Neuronal stem cell (in vitro differentiated cells): ENCODE data around the gene RBM4.

Source experiments
- DNase-seq: peaks from one replicate; pipeline ENCODE4 v3.0.0-alpha.2; 2013; ENCODE audit warnings: low spot score
- H2AFZ ChIP-seq: one replicate; pipeline ENCODE4 v1.6.1; 2013; ENCODE audit warnings: mild to moderate bottlenecking, low read length, inconsistent platforms
- H2AK5ac ChIP-seq: 2 replicates; pipeline ENCODE4 v1.6.1; 2013; ENCODE audit warnings: low read depth, mild to moderate bottlenecking, inconsistent platforms, low read length, moderate library complexity, mixed read lengths
- H2BK120ac ChIP-seq: 2 replicates; pipeline ENCODE4 v1.6.1; 2013; ENCODE audit warnings: low read depth, mild to moderate bottlenecking, inconsistent platforms, low read length, moderate library complexity, mixed read lengths
- H2BK12ac ChIP-seq: one replicate; pipeline ENCODE4 v1.6.1; 2013; ENCODE audit warnings: low read length, inconsistent platforms
- H2BK15ac ChIP-seq: 2 replicates; pipeline ENCODE4 v1.6.1; 2013; ENCODE audit warnings: mild to moderate bottlenecking, low read length, inconsistent platforms, mixed read lengths
- H2BK5ac ChIP-seq: one replicate; pipeline ENCODE4 v1.6.1; 2013; ENCODE audit warnings: inconsistent platforms, mild to moderate bottlenecking, low read length, moderate library complexity
- H3K14ac ChIP-seq: one replicate; pipeline ENCODE4 v1.6.1; 2013; ENCODE audit warnings: low read length, inconsistent platforms
- H3K18ac ChIP-seq: 2 replicates; pipeline ENCODE4 v1.6.1; 2013; ENCODE audit warnings: low read length, inconsistent platforms
- H3K23ac ChIP-seq: 2 replicates; pipeline ENCODE4 v1.6.1; 2013; ENCODE audit warnings: low read depth, mild to moderate bottlenecking, mixed read lengths, low read length, inconsistent platforms; ENCODE audit not compliant: poor library complexity
- H3K27ac ChIP-seq: replicated peaks from 3 replicates; pipeline ENCODE4 v1.5.1; 2013; ENCODE audit warnings: low read length, inconsistent platforms
- H3K27me3 ChIP-seq, 3 experiments: 2 replicates each; pipeline ENCODE4 v1.6.1; 2013; ENCODE audit warnings: low read length in 3 of 3, mild to moderate bottlenecking in 2 of 3, inconsistent platforms in 1 of 3, low read depth in 1 of 3, mixed read lengths in 1 of 3, moderate library complexity in 1 of 3; ENCODE audit not compliant: control insufficient read depth in 3 of 3, insufficient read depth in 3 of 3
- H3K36me3 ChIP-seq, 2 donors: replicated peaks in 1 of 2; 2 replicates each; pipeline ENCODE4 v1.6.1; 2013; ENCODE audit warnings: low read length in 2 of 2; ENCODE audit not compliant: control insufficient read depth in 2 of 2, insufficient read depth in 2 of 2
- H3K4ac ChIP-seq: 2 replicates; pipeline ENCODE4 v1.6.1; 2013; ENCODE audit warnings: inconsistent platforms, mild to moderate bottlenecking, low read length, moderate library complexity
- H3K4me1 ChIP-seq, 2 donors: 1 replicate in 1 of 2; 2 replicates in 1 of 2; pipeline ENCODE4 v1.6.1; 2013; ENCODE audit warnings: low read length in 2 of 2, low read depth in 1 of 2; ENCODE audit not compliant: control insufficient read depth in 2 of 2, insufficient read depth in 1 of 2
- H3K4me2 ChIP-seq: one replicate; pipeline ENCODE4 v1.6.1; 2013; ENCODE audit warnings: mild to moderate bottlenecking, low read length, inconsistent platforms; ENCODE audit not compliant: insufficient read depth, poor library complexity, severe bottlenecking
- H3K4me3 ChIP-seq, 2 donors: 2 replicates each; pipeline ENCODE4 v1.5.1; 2013; ENCODE audit warnings: low read length in 2 of 2, mild to moderate bottlenecking in 2 of 2, inconsistent platforms in 1 of 2, moderate library complexity in 1 of 2
- H3K79me1 ChIP-seq: one replicate; pipeline ENCODE4 v1.6.1; 2013; ENCODE audit warnings: low read depth, mild to moderate bottlenecking, inconsistent platforms, low read length, moderate library complexity
- H3K9ac ChIP-seq: one replicate; pipeline ENCODE4 v1.6.1; 2013; ENCODE audit warnings: mild to moderate bottlenecking, low read depth, low read length, inconsistent platforms; ENCODE audit not compliant: poor library complexity
- H3K9me3 ChIP-seq, 2 donors: replicated peaks in 1 of 2; 2 replicates each; pipeline versions ENCODE3 to v1.6.1; 2013; ENCODE audit warnings: low read length in 2 of 2, mild to moderate bottlenecking in 2 of 2, inconsistent platforms in 1 of 2, low read depth in 1 of 2, mixed read lengths in 1 of 2, moderate library complexity in 1 of 2; ENCODE audit not compliant: control insufficient read depth in 2 of 2, insufficient read depth in 1 of 2
- H4K8ac ChIP-seq: one replicate; pipeline ENCODE4 v1.6.1; 2013; ENCODE audit warnings: low read depth, mild to moderate bottlenecking, inconsistent platforms, low read length, moderate library complexity
- H4K91ac ChIP-seq: one replicate; pipeline ENCODE4 v1.6.1; 2013; ENCODE audit warnings: low read length, low read depth, mild to moderate bottlenecking, inconsistent platforms; ENCODE audit not compliant: poor library complexity
- WGBS, 2 donors: extraction: QIAGEN DNeasy Blood & Tissue Kit; methylation state at CpG; one replicate each; pipeline ENCODE4 v1.1.7; 2013; ENCODE audit warnings: missing lambda C conversion rate in 2 of 2, mixed read lengths in 1 of 2; ENCODE audit not compliant: insufficient read length in 2 of 2, insufficient replicate concordance in 1 of 2; ENCODE audit errors: extremely low coverage in 2 of 2; 5-methylcytosine and 5-hydroxymethylcytosine counted together

RBM4 gene

GRCh38 chr11:66689661-66690590, 51.4 kb downstream of the RBM4 start:
- WGBS, 2 donors: no CpG with 5 or more reads among the region's 32 CpGs
- H3K36me3 ChIP-seq: peaks cover 68 to 88% of the 10 kb centered on the region in 2 donors
- no peaks in the 10 kb centered on the region for H3K4me1 ChIP-seq
- no peak for DNase-seq
- H3K23ac ChIP-seq: no peak overlapping the region
- peaks cover 0 to 2% of the 10 kb centered on the region in 2 donors for H3K9me3 ChIP-seq
- no peak overlapping the region for H3K14ac ChIP-seq
- no peak overlapping the region for H4K8ac ChIP-seq
- no peaks in the 10 kb centered on the region for H3K27me3 ChIP-seq
- peak overlapping the region; percentile 50 for H3K9ac ChIP-seq
- H2BK5ac ChIP-seq: peak overlapping the region; percentile 75
- H2BK12ac ChIP-seq: no peak overlapping the region
- no peak overlapping the region for H3K4me3 ChIP-seq
- no peak overlapping the region for H3K4me2 ChIP-seq
- no peak overlapping the region for H4K91ac ChIP-seq
- no peak overlapping the region for H3K18ac ChIP-seq
- H2BK15ac ChIP-seq: no peak overlapping the region
- no peak overlapping the region for H3K4ac ChIP-seq
- peaks cover 5% of the 10 kb centered on the region for H3K79me1 ChIP-seq
- no peak overlapping the region for H3K27ac ChIP-seq
- H2BK120ac ChIP-seq: no peak overlapping the region
- H2AFZ ChIP-seq: no peak overlapping the region
- H2AK5ac ChIP-seq: no peak overlapping the region

GRCh38 chr11:66691311-66691980, 52.9 kb downstream of the RBM4 start:
- H2BK5ac ChIP-seq: no peak overlapping the region
- no CpG with 5 or more reads among the region's 38 CpGs for WGBS, 2 donors
- H2BK15ac ChIP-seq: no peak overlapping the region
- H3K9me3 ChIP-seq: peaks cover 0 to 2% of the 10 kb centered on the region in 2 donors
- H3K9ac ChIP-seq: no peak overlapping the region
- peak overlapping the region; percentile 82 for H4K8ac ChIP-seq
- no peaks in the 10 kb centered on the region for H3K4me1 ChIP-seq
- no peak for DNase-seq
- peaks cover 5% of the 10 kb centered on the region for H3K79me1 ChIP-seq
- H2AFZ ChIP-seq: no peak overlapping the region
- H3K18ac ChIP-seq: no peak overlapping the region
- H4K91ac ChIP-seq: no peak overlapping the region
- H3K4ac ChIP-seq: no peak overlapping the region
- no peak overlapping the region for H2AK5ac ChIP-seq
- no peak overlapping the region for H3K4me3 ChIP-seq
- H3K14ac ChIP-seq: peak overlapping the region; percentile 71
- no peak overlapping the region for H3K4me2 ChIP-seq
- H2BK120ac ChIP-seq: no peak overlapping the region
- H3K27ac ChIP-seq: no peak overlapping the region
- peak overlapping the region; percentile 73 for H2BK12ac ChIP-seq
- peaks cover 63 to 83% of the 10 kb centered on the region in 2 donors for H3K36me3 ChIP-seq
- peak overlapping the region; percentile 93 for H3K23ac ChIP-seq
- H3K27me3 ChIP-seq: no peaks in the 10 kb centered on the region

- Histone ChIP-seq H4K91ac (no peak overlapping the region), H3K36me3 (peaks cover 61 to 84% of the 10 kb centered on the region in 2 donors), H4K8ac (no peak overlapping the region), H3K27me3 (no peaks in the 10 kb centered on the region), H3K9me3 (peaks cover 0 to 4% of the 10 kb centered on the region in 2 donors), H3K9ac (peak overlapping the region; percentile 76), H3K4me3 (no peak overlapping the region), H2BK15ac (no peak overlapping the region), H3K23ac (no peak overlapping the region), H3K18ac (no peak overlapping the region), H2BK12ac (no peak overlapping the region), H3K79me1 (peaks cover 5% of the 10 kb centered on the region), H3K4me1 (no peaks in the 10 kb centered on the region), H2AK5ac (no peak overlapping the region), H2BK120ac (no peak overlapping the region), H2AFZ (no peak overlapping the region), H3K14ac (no peak overlapping the region), H2BK5ac (peak overlapping the region; percentile 21), H3K4ac (no peak overlapping the region), H3K4me2 (no peak overlapping the region), H3K27ac (no peak overlapping the region)
- no peak for DNase-seq
- no CpG with 5 or more reads among the region's 18 CpGs for WGBS, 2 donors
Observed at GRCh38 chr11:66692446-66692845, 53.9 kb downstream of the RBM4 start.

- Histone ChIP-seq H3K9ac (no peak overlapping the region), H3K4me2 (no peak overlapping the region), H3K14ac (no peak overlapping the region), H2AK5ac (no peak overlapping the region), H3K4ac (no peak overlapping the region), H3K27me3 (no peaks in the 10 kb centered on the region), H2BK5ac (no peak overlapping the region), H2BK15ac (no peak overlapping the region), H2BK120ac (no peak overlapping the region), H4K8ac (no peak overlapping the region), H2AFZ (no peak overlapping the region), H3K4me3 (no peak overlapping the region), H3K79me1 (peaks cover 5% of the 10 kb centered on the region), H3K27ac (no peak overlapping the region), H3K4me1 (no peaks in the 10 kb centered on the region), H3K36me3 (peaks cover 61 to 84% of the 10 kb centered on the region in 2 donors), H2BK12ac (no peak overlapping the region), H3K9me3 (peaks cover 0 to 4% of the 10 kb centered on the region in 2 donors), H3K18ac (no peak overlapping the region), H3K23ac (no peak overlapping the region), H4K91ac (no peak overlapping the region)
- no CpG with 5 or more reads among the region's 20 CpGs for WGBS, 2 donors
- no peak for DNase-seq
Observed at GRCh38 chr11:66692871-66693331, 54.4 kb downstream of the RBM4 start.
